Keratinocyte (primary cell): Measurements from ENCODE around the gene ZNHIT3.

Source experiments
- EZH2 ChIP-seq: IDR thresholded peaks from one replicate; pipeline ENCODE4 v1.6.1; 2012; ENCODE audit warnings: inconsistent platforms, mild to moderate bottlenecking, low read length, moderate library complexity
- TF ChIP-seq, protein P1 (sequence below), 3 experiments: IDR thresholded peaks in 1 of 3; conservative IDR thresholded peaks in 1 of 3; optimal IDR thresholded peaks in 1 of 3; 2 replicates in 2 of 3; 3 replicates in 1 of 3; pipeline versions ENCODE3 to v1.5.1; 2011; ENCODE audit warnings: low read length in 3 of 3, mild to moderate bottlenecking in 3 of 3, moderate library complexity in 2 of 3, control low read depth in 1 of 3, inconsistent platforms in 1 of 3; ENCODE audit not compliant: insufficient read depth in 2 of 3; ENCODE audit errors: extremely low read depth in 1 of 3

DNA sequence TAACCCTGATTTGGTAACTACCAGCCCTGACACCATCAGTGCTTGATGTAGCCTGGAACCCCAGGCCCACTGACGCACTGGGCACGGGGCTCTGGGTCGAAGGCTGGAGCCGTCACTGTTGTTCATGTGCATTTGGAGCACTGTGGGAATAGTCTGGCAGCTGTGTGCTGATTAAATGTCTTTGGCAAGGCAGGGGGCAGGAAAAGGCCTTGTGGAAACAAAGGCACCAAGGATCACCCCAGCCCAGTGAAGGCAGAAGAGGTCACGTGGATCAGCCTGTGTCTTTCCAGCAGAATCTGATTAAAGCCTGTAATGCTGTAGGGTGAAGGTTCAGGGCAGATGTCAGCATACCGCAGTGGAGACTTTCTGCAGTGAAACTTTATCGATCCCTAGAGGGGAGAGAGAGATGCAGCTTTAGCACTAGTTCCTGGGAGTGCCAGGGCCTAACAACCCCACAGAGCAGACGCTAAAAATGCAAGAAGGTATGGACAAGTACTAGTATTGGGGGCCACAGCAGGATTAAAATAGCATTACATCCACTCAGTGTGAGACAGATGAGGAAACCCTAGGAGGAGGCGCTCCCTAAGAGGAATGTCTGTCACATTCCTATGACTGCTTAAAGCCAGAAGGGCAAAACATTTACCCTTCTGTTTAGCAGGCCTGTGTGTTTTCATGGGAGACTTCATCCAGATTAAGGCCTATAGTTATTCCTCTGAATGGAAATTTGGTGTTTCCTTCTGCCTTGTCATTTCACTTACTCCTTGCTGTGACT is 9.7 kb downstream of the ZNHIT3 start:
- TF ChIP-seq, protein P1, sequence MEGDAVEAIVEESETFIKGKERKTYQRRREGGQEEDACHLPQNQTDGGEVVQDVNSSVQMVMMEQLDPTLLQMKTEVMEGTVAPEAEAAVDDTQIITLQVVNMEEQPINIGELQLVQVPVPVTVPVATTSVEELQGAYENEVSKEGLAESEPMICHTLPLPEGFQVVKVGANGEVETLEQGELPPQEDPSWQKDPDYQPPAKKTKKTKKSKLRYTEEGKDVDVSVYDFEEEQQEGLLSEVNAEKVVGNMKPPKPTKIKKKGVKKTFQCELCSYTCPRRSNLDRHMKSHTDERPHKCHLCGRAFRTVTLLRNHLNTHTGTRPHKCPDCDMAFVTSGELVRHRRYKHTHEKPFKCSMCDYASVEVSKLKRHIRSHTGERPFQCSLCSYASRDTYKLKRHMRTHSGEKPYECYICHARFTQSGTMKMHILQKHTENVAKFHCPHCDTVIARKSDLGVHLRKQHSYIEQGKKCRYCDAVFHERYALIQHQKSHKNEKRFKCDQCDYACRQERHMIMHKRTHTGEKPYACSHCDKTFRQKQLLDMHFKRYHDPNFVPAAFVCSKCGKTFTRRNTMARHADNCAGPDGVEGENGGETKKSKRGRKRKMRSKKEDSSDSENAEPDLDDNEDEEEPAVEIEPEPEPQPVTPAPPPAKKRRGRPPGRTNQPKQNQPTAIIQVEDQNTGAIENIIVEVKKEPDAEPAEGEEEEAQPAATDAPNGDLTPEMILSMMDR (optimal IDR thresholded peaks at IDR 0.05 in 1 of 3, IDR thresholded peaks at IDR 0.05 in 1 of 3, conservative IDR thresholded peaks at IDR 0.05 in 1 of 3; ENCODE audit: extremely low read depth in 1 of 3, insufficient read depth in 2 of 3, low read length in 3 of 3): no peak
- TF ChIP-seq EZH2: no peak
